Adrenal gland (tissue), 5 donors: ENCODE data around the gene LZTS2.

Source experiments
- CTCF ChIP-seq, 6 experiments: fragments of 450-650 bp in 4 of 6; fragments of 200-600 bp in 2 of 6; sonication (generic) in 1 of 6; IDR thresholded peaks; 1 replicate in 5 of 6; 2 replicates in 1 of 6; pipeline versions ENCODE4 v1.5.1 to v1.8.0; 2016 to 2021; ENCODE audit warnings: antibody characterized with exemption in 6 of 6, mild to moderate bottlenecking in 2 of 6, moderate library complexity in 1 of 6
- POLR2A ChIP-seq, 2 donors: fragments of 450-650 bp; IDR thresholded peaks; one replicate each; pipeline ENCODE4 v1.6.1; 2017; ENCODE audit warnings: antibody characterized with exemption in 2 of 2, mild to moderate bottlenecking in 2 of 2, moderate library complexity in 1 of 2
- donor health status: DM: no; HTN: no; CAD: no.

GRCh38 chr10:101053516-101053915, 53.9 kb downstream of the LZTS2 start:
- TF ChIP-seq CTCF (IDR thresholded peaks at IDR 0.05) (no peak), POLR2A (IDR thresholded peaks at IDR 0.05) (no peak)
